RWPE1 (cell line): ENCODE measurements around the gene PDZRN3.

Experiments used
- CTCF ChIA-PET: fragments of 350-600 bp; sonication (Branson Sonifier 250); formaldehyde crosslinking; extraction: SDS; loops from one replicate; lab custom pipeline; 2021; lab: Yijun Ruan, JAX
- POLR2A ChIA-PET: fragments of 400-600 bp; formaldehyde crosslinking; extraction: SDS; loops from one replicate; lab custom pipeline; 2020; ENCODE audit warnings: antibody characterized with exemption; ENCODE audit not compliant: low non-redundant PET; lab: Yijun Ruan, JAX
- DNase-seq: peaks from one replicate; pipeline ENCODE4 v3.0.0; 2012; ENCODE audit warnings: low spot score
- H3K27ac ChIP-seq: fragments of 450-650 bp; 2 replicates; pipeline ENCODE4 v1.5.1; 2017
- CTCF ChIP-seq: fragments of 450-650 bp; conservative IDR thresholded peaks from 2 replicates; pipeline ENCODE4 v1.5.1; 2017; ENCODE audit warnings: low read depth, mild to moderate bottlenecking

The PDZRN3 gene

GRCh38 chr3:73609315-73609641, 15.5 kb downstream of the PDZRN3 start:
- POLR2A ChIA-PET, result no interaction called here
- no peak for DNase-seq
- no peak for TF ChIP-seq CTCF
- no peak overlapping the region for H3K27ac ChIP-seq
- CTCF ChIA-PET, result no interaction called here

GRCh38 chr3:73608456-73609314, 16.1 kb downstream of the PDZRN3 start:
- no peak overlapping the region for H3K27ac ChIP-seq
- TF ChIP-seq CTCF, result no peak
- ChIA-PET CTCF (interaction anchor here (0.7 kb wide), 1 partner anchor 288 kb away, joined by 4 read pairs; no protein-coding TSS in a partner anchor), POLR2A (no interaction called here)
- no peak for DNase-seq

GRCh38 chr3:73605861-73606260, 18.9 kb downstream of the PDZRN3 start:
- DNase-seq, result no peak
- no peak for TF ChIP-seq CTCF
- POLR2A ChIA-PET, result no interaction called here
- CTCF ChIA-PET, result no interaction called here
- H3K27ac ChIP-seq, result no peak overlapping the region

- DNase-seq, result no peak
- POLR2A ChIA-PET, result no interaction called here
- CTCF ChIA-PET, result no interaction called here
- TF ChIP-seq CTCF, result no peak
- no peak overlapping the region for H3K27ac ChIP-seq
Measured at GRCh38 chr3:73605412-73605811, 19.3 kb downstream of the PDZRN3 start.

GRCh38 chr3:73604451-73604850, 20.3 kb downstream of the PDZRN3 start:
- no peak for DNase-seq
- TF ChIP-seq CTCF, result no peak
- no peak overlapping the region for H3K27ac ChIP-seq
- ChIA-PET POLR2A (no interaction called here), CTCF (interaction anchor here (0.6 kb wide), 1 partner anchor 83 kb away, joined by 5 read pairs; no protein-coding TSS in a partner anchor)

GRCh38 chr3:73603762-73604171, 21.0 kb downstream of the PDZRN3 start:
- DNase-seq, result no peak
- CTCF ChIA-PET, result interaction anchor here (0.6 kb wide), 1 partner anchor 83 kb away, joined by 5 read pairs; no protein-coding TSS in a partner anchor

More at GRCh38 chr3:73603762-73604171, 21.0 kb downstream of the PDZRN3 start:
- TF ChIP-seq CTCF, result no peak
- no peak overlapping the region for H3K27ac ChIP-seq
- POLR2A ChIA-PET, result no interaction called here
